HepG2 (cell line): ENCODE results near the gene TMBIM1. TPM values are rescaled to one million over a fixed set of nuclear protein-coding genes. Genes with fewer than 3 reads are reported as not detected.

ENCODE experiments used
- BCL6 ChIP-seq: IDR thresholded peaks from 2 replicates; pipeline ENCODE4 v1.6.1; 2016; ENCODE audit warnings: missing genetic modification reagents, missing compliant biosample characterization
- DR1 ChIP-seq: sonication (generic); formaldehyde crosslinking; IDR thresholded peaks from 2 replicates; pipeline ENCODE4 v1.8.0; 2021; ENCODE audit warnings: mild to moderate bottlenecking, missing genetic modification reagents, inconsistent platforms
- E2F5 ChIP-seq: sonication (generic); formaldehyde crosslinking; conservative IDR thresholded peaks from 2 replicates; pipeline ENCODE4 v1.4.0; 2020; ENCODE audit warnings: missing genetic modification reagents
- ETV5 ChIP-seq: IDR thresholded peaks from 2 replicates; pipeline ENCODE4 v1.6.1; 2018; ENCODE audit warnings: missing biosample characterization, missing genetic modification reagents, inconsistent platforms, borderline replicate concordance
- HIVEP1 ChIP-seq: sonication (generic); formaldehyde crosslinking; IDR thresholded peaks from 2 replicates; pipeline ENCODE4 v1.4.0; 2020; ENCODE audit warnings: mild to moderate bottlenecking, missing genetic modification reagents
- JDP2 ChIP-seq: sonication (generic); formaldehyde crosslinking; IDR thresholded peaks from 2 replicates; pipeline ENCODE4 v1.8.1; 2022; ENCODE audit warnings: missing genetic modification reagents, borderline replicate concordance
- MXI1 ChIP-seq: IDR thresholded peaks from 3 replicates; pipeline ENCODE4 v1.6.1; 2012; ENCODE audit warnings: low read depth, low read length, inconsistent platforms, borderline replicate concordance
- NFATC3 ChIP-seq: sonication (generic); formaldehyde crosslinking; IDR thresholded peaks from 2 replicates; pipeline ENCODE4 v1.5.1; 2020; ENCODE audit warnings: mild to moderate bottlenecking, missing genetic modification reagents
- NFKBIZ ChIP-seq: IDR thresholded peaks from 2 replicates; pipeline ENCODE4 v1.6.1; 2018; ENCODE audit warnings: missing genetic modification reagents, missing compliant biosample characterization
- NR0B2 ChIP-seq: sonication (generic); formaldehyde crosslinking; IDR thresholded peaks from 2 replicates; pipeline ENCODE4 v1.4.0; 2020; ENCODE audit warnings: mild to moderate bottlenecking, missing genetic modification reagents
- RCOR2 ChIP-seq: IDR thresholded peaks from 2 replicates; pipeline ENCODE4 v1.6.1; 2016; ENCODE audit warnings: missing biosample characterization, missing genetic modification reagents
- SOX13 ChIP-seq, 3 experiments: fragments of 450-650 bp in 1 of 3; sonication (generic) in 1 of 3; formaldehyde crosslinking in 1 of 3; IDR thresholded peaks in 2 of 3; conservative IDR thresholded peaks in 1 of 3; 2 replicates each; pipeline versions ENCODE4 v1.5.0 to v1.6.1; 2016 to 2020; ENCODE audit warnings: antibody characterized with exemption in 1 of 3, mild to moderate bottlenecking in 1 of 3, missing compliant biosample characterization in 1 of 3, missing genetic modification reagents in 1 of 3, moderate library complexity in 1 of 3
- TFE3 ChIP-seq: IDR thresholded peaks from 2 replicates; pipeline ENCODE4 v1.6.1; 2016
- YEATS2 ChIP-seq: sonication (generic); formaldehyde crosslinking; IDR thresholded peaks from 2 replicates; pipeline ENCODE4 v1.4.0; 2020; ENCODE audit warnings: missing genetic modification reagents, borderline replicate concordance
- ZMYM2 ChIP-seq: sonication (generic); formaldehyde crosslinking; IDR thresholded peaks from 2 replicates; pipeline ENCODE4 v1.8.0; 2022; ENCODE audit warnings: mild to moderate bottlenecking, missing genetic modification reagents
- ZNF234 ChIP-seq: sonication (generic); formaldehyde crosslinking; conservative IDR thresholded peaks from 2 replicates; pipeline ENCODE4 v1.5.1; 2020; ENCODE audit warnings: mild to moderate bottlenecking, missing genetic modification reagents
- ZNF335 ChIP-seq: sonication (generic); formaldehyde crosslinking; IDR thresholded peaks from 2 replicates; pipeline ENCODE4 v1.4.0; 2020; ENCODE audit warnings: missing genetic modification reagents
- ZNF547 ChIP-seq: sonication (generic); formaldehyde crosslinking; IDR thresholded peaks from 2 replicates; pipeline ENCODE4 v1.5.1; 2020; ENCODE audit warnings: mild to moderate bottlenecking, missing genetic modification reagents
- ZNF574 ChIP-seq: sonication (generic); formaldehyde crosslinking; IDR thresholded peaks from 2 replicates; pipeline ENCODE4 v1.4.0; 2020; ENCODE audit warnings: missing genetic modification reagents
- ZNF710 ChIP-seq: sonication (generic); formaldehyde crosslinking; IDR thresholded peaks from 2 replicates; pipeline ENCODE4 v1.5.0; 2020; ENCODE audit warnings: mild to moderate bottlenecking, missing genetic modification reagents, borderline replicate concordance
- ZNF747 ChIP-seq: sonication (generic); formaldehyde crosslinking; IDR thresholded peaks from 2 replicates; pipeline ENCODE4 v1.8.1; 2023; ENCODE audit warnings: missing genetic modification reagents, mild to moderate bottlenecking, borderline replicate concordance
- ZNF761 ChIP-seq: sonication (generic); formaldehyde crosslinking; conservative IDR thresholded peaks from 2 replicates; pipeline ENCODE4 v1.4.0; 2020; ENCODE audit warnings: mild to moderate bottlenecking, missing genetic modification reagents
- ZSCAN30 ChIP-seq: sonication (generic); formaldehyde crosslinking; IDR thresholded peaks from 2 replicates; pipeline ENCODE4 v1.5.0; 2020; ENCODE audit warnings: mild to moderate bottlenecking, missing genetic modification reagents
- polyA plus RNA-seq, 8 experiments: library from polyadenylated mRNA; depleted of rRNA in 3 of 8; stranded (reverse) in 7 of 8; unstranded in 1 of 8; fragments of >200 nt; fragmentation: Illumina TruSeq in 4 of 8; extraction: Trizol in 4 of 8; gene quantifications; 2 replicates each; pipeline versions ENCODE4 v1.2.1 to v1.2.3, GENCODE V29; 2011 to 2016; ENCODE audit warnings: low read depth in 4 of 8, missing spikeins in 1 of 8, mixed read lengths in 1 of 8; ENCODE audit not compliant: insufficient read depth in 1 of 8
- total RNA-seq, 5 experiments: library from RNA; depleted of rRNA; stranded (reverse); fragments of >200 nt; fragmentation: Illumina TruSeq; extraction: Trizol; gene quantifications; 2 replicates each; pipeline ENCODE4 v1.2.3, GENCODE V29; 2016; ENCODE audit warnings: low read depth in 1 of 5

TMBIM1 gene
- total and polyA plus RNA-seq, 2 of the 13 experiments (the other 11 are each of a cell fraction or from before 2014, with no cell fraction given), result 127 to 139 TPM

GRCh38 chr2:218312267-218312756 is 20.0 kb upstream of the TMBIM1 start (continued):
- no peak for TF ChIP-seq TFE3 (CRISPR knock-in tag)
- TF ChIP-seq NR0B2, result no peak
- no peak for TF ChIP-seq MXI1
- TF ChIP-seq ZNF747 (CRISPR knock-in tag), result peak; percentile 45; the same call in 1 of the 2 replicates
- no peak for TF ChIP-seq NFKBIZ (CRISPR knock-in tag)
- TF ChIP-seq ZNF547 (CRISPR knock-in tag), result no peak
- TF ChIP-seq ZSCAN30 (CRISPR knock-in tag), result no peak
- no peak for TF ChIP-seq ZNF234
- TF ChIP-seq YEATS2 (CRISPR knock-in tag), result 0 out of 2 replicates have a peak, but pooled peaks have one; percentile 20
- 0 out of 2 replicates have a peak, but pooled peaks have one; percentile 59 for TF ChIP-seq ZNF710 (CRISPR knock-in tag)
- TF ChIP-seq ETV5 (CRISPR knock-in tag), result no peak
- TF ChIP-seq ZNF335 (CRISPR knock-in tag), result no peak
- no peak for TF ChIP-seq ZNF761 (CRISPR knock-in tag)
- TF ChIP-seq BCL6 (CRISPR knock-in tag), result 0 out of 2 replicates have a peak, but pooled peaks have one; percentile 32
- TF ChIP-seq RCOR2 (CRISPR knock-in tag), result peak; percentile 72; the same call in 1 of the 2 replicates
- TF ChIP-seq E2F5 (CRISPR knock-in tag), result no peak
- no peak; the same call in 1 of the 2 replicates for TF ChIP-seq SOX13 (IDR thresholded peaks at IDR 0.05)
- peak in 1 of 2 experiments; percentile 51; a peak in 1 of 4 replicates for TF ChIP-seq SOX13 (CRISPR knock-in tag; conservative IDR thresholded peaks at IDR 0.05 in 1 of 2, IDR thresholded peaks at IDR 0.05 in 1 of 2)
- 0 out of 2 replicates have a peak, but pooled peaks have one; percentile 42 for TF ChIP-seq ZMYM2 (CRISPR knock-in tag)
- no peak for TF ChIP-seq JDP2 (CRISPR knock-in tag)
- no peak for TF ChIP-seq DR1
- no peak for TF ChIP-seq ZNF574 (CRISPR knock-in tag)
- no peak for TF ChIP-seq HIVEP1 (CRISPR knock-in tag)
- TF ChIP-seq NFATC3 (CRISPR knock-in tag), result no peak
